Endothelial cell of hepatic sinusoid (primary cell): ENCODE data around the gene CTSD.

ENCODE experiments used
- in situ Hi-C: cut with HindIII; loops from 2 replicates; pipeline ENCODE4 v1.10.0; 2017; ENCODE audit warnings: low sequenced_read_pairs

CTSD gene

DNA sequence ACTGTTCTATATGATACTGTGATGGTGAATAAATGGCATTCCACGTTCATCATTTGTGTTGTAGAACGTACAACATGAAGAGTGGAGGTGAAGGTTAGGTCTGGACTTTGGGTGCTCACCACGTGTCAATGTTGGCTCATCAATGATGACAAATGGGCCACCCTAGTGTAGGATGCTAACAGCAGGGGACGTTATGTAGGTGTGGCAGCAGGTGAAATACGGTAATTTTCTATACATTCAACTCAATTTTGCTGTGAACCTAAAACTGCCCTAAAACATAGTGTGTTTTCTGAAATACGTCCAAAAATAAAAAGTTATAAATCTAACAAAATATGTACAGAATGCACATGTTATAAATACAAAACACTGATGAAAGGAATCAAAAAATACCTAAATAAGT, 60.6 kb downstream of the CTSD start:
- in situ Hi-C loops: loop anchor here (25.0 kb wide), 1 partner anchor 109 kb away; no protein-coding TSS in a partner anchor
